ENCODE data around the gene MAGIX.
"Not testable (repeated sequence)": the region's sequence is repeated elsewhere in the genome, so short reads cannot be mapped to it uniquely, and the experiment has no call there.

MAGIX gene

DNA sequence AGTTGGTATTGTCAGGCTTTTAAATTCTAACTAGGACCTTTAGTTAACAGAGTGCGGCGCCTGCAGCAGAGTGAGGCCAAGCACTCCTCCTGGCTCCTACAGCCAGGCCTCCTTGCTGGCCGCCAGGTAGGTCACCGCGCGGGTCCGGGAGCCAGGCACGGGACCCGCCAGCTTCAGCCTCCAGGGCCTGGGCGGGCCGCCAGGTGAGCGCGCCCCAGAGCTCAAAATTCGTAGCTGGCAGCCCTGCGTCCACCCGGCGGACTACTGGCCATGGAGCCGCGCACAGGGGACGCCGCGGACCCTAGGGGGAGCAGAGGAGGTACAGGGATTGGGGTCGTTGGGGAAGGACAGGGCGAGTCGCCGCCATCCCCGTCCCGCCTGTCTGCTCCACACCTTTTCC lies at the start of gene MAGIX:
Gene MAGIX, plus strand, starts transcription at position 139 of the 400 bp plus-strand sequence. Its CDS starts 132 bp downstream, at position 271.
- DNase-seq: no peak

DNA sequence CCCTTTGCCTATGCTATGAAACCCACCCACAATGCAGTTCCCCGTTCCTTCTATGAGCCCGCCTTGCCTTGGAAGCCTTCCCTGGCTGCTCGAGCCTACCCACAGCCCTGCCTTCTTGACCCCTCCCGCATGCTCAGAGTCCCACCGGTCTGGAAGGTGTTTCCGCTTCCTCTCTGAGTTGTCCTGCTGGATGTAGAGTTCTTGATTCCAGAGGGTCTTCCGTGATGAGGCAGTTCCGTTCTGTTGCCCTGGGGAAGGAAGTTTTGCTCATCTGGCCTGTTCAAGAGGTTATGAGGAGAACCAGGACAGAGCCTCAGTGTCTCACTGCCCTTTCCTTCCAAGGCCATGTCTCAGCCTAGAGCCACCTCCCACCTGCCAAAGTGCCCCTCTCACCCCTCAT lies 46.5 kb upstream of the MAGIX start:
- DNase-seq: no peak

DNA sequence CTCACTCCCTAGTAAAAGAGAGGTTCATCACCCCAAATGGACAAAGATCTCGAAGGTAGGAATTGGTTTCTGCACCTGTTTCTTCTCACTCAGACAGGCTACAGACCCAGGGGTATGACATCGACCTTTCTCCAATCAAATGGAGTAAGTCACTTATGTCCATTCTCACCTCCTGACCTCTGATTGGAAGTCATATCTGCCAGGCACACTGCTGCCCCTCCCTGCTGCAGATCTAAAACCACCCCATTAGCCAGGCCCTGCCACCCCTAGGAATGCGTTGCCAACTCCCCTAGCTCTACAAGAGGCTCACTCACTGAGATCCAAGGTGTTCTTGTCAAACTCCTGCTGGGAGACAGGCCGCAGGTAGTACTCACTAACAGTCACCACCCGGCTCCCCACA lies 45.8 kb upstream of the MAGIX start:
- DNase-seq: no peak

DNA sequence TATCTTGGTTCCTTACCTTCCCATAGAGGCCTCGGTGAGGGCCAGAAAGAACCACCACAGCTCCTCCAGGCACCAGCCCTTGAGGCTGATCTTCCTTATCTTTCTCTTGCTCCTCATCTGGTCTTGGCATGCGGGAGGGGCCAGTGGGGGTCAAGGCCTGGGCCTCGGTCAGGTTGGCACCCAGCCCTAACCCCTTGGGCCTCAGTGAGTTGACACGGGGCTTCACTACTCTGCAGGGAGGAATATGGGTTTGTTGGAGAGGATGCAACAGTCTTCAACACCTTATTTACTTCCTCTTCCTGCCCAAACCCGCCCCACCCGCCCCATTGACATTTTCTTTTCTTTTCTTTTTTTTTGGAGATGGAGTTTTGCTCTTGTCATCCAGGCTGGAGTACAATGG lies 45.0 kb upstream of the MAGIX start:
- no peak for DNase-seq

DNA sequence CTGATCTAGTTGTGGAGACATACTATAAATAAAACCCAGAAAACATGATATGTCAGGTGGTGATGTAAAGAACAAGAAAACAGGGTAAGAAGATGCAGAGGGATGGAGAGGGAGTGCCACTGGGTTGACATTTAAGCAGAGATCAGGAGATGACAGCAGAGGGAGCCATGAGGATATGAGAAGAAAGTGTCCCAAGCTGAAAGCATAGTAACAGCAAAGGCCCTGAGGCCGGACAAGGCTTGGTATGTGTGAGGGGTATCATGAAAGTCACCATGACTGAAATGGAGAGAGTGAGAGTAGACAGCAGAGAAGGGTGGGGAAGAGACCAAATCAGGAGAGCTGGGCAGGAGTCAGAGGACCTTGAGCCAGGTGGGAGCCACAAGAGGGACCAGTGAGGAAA lies 42.5 kb upstream of the MAGIX start:
- no peak for DNase-seq

DNA sequence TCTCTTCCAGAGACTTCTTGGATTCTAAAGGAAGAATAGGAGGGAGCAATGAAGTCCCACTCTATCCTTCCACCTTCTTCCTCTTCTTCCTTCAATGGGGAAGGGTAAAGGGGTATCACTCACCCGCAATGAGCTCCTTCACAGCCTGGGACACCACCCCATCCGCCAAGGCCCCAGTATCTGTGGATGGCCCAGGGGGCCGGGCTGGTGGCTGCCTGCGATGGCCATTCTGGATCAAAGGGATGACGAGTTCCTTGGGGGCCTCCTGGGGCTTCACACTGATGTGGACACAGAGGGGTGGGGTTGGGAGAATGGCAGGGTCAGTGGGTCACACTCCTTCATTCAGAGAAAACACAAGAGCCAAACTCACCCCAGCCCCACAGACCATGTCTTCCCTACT lies 40.1 kb upstream of the MAGIX start:
- DNase-seq: no peak

DNA sequence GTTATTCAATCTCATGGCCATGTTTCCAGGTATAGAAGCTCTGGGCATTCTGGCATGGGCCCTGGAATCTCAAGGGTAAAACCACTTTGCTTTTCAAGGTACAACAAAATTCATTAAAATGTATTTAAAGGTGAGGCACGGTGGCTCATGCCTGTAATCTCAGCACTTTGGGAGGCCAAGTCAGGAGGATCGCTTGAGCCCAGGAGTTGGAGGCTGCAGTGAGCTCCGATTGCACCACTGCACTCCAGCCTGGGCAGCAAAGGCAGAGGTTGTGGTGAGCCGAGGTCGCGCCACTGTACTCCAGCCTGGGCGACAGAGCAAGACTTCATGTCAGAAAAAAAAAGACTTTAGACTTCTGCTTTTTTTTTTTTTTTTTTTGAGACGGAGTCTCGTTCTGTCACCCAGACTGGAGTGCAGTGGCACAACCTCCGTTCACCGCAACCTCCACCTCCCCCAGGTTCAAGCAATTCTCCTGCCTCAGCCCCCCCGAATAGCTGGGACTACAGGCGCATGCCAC lies 34.8 kb upstream of the MAGIX start:
- not testable (repeated sequence) for DNase-seq

DNA sequence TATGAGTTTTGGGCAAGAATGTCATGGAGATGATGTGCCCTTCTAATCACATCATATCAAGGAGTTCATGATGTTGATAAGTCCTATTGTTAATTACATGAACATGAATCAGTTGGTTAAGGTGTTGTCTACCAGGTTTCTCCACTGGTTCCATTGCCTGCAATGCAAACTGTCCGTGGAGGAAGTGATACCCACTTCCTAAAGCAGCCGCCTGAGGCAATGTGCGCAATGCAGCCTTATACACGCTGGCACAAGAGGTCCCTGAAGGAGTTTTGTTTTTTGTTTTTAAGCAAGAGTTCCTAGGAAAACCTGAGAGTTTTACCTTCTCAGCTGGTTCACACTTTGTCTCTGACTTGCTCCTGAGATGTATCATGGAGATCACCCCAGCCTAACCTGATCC lies 33.1 kb upstream of the MAGIX start:
- DNase-seq: no peak

DNA sequence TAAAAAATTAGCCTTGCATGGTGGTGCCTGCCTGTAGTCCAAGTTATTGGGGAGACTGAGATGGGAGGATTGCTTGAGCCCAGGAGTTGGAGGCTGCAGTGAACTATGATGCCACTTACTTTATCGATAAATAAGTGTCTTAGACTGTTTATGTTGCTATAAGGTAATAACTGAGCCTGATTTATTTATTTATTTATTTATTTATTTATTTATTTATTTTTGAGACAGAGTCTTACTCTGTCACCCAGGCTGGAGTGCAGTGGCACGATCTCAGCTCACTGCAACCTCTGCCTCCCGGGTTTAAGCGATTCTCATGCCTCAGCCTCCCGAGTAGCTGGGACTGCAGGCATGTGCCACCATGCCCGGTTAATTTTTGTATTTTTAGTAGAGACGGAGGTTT lies 30.3 kb upstream of the MAGIX start:
- not testable (repeated sequence) for DNase-seq

DNA sequence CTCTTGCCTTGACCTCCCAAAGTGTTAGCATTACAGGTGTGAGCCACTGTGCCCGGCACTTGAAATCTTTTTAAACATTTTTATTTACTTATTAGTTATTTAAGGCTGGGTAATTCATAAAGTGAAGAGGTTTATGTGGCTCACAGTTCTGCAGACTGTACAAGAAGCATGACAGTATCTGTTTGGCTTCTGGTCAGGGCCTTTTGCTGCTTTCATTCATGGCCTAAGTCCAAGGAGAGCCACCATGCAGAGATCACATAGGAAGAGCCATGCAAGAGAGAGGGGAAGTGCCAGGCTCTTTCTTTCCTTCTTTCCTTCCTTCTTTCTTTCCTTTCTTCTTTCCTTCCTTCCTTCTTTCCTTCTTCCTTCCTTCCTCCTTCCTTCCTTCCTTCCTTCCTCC lies 28.8 kb upstream of the MAGIX start:
- DNase-seq: no peak

DNA sequence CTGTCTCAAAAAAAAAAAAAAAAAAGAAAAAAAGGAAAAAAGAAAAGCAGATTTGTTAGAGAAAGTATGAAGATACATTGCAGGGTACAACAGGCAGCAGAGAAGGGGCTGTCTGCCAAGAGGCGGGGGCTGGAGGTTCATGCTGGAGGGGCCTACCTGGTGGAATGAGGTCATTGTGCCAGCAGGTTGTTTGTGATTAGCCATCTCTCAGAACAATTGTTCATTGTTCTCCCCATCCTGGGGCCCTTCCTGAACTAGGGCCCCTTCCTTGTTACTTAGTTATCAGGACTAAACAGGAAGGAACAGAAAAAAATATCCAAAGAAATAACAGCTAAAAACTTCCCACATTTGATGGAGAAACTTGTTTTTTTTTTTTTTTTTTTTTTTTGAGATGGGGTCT lies 25.1 kb upstream of the MAGIX start:
- no peak for DNase-seq

DNA sequence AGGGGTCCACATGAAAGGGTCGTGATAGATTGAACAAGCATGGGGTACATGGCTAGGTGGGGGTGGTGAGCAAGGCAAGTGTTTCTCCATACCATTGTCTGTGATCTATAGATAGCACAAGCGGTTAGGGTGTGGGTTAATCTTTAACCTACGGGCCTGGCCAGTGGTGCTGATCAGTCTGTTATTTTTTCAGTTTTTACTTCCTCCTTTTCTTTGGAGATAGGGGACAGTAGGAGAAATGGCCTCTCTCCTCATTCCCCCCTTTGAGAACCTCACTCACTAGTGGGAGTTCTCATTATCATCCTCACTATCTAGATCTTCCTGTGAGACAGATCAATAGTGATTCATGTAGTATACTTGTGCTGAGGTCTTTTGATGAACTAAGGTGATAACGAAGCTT lies 22.8 kb upstream of the MAGIX start:
- DNase-seq: no peak

DNA sequence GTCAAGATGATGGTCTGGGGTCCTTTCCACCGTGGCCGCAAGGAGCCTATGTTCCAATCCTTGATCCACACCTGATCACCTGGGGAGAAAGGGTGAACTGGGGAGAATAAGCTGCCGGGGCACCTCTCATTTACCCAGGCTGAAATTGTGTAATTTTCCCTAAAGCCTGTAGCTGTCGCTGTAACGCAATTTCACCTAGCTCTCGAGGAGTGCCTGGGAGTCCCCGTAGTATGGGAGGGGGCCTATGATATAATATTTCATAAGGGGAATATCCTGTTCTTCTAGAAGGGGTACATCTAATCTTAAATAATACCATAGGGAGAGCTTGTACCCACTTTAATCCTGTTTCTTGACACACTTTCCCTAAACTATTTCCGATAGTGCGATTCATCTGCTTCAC lies 20.3 kb upstream of the MAGIX start:
- DNase-seq: peak in 1 of 3 experiments; percentile 0

DNA sequence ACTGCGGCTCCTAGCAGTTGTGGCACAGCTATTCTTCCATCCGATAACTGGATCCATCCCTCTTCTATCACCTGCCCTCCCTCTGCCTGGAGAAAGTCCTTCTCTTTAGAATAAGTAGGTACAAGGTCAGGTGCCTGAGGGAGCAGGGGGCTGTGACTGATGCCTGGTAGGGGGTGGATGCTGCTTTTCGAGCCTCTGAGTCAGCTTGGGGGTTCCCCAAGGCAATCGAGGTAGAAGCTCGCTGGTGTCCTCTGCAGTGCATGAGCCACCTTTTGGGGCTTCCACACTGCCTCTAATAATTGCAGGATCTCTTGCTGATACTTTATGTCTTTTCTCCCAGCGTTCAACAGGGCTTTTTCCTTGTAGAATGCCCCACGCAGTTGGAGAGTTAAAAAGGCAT lies 19.4 kb upstream of the MAGIX start:
- not testable (repeated sequence) for DNase-seq

DNA sequence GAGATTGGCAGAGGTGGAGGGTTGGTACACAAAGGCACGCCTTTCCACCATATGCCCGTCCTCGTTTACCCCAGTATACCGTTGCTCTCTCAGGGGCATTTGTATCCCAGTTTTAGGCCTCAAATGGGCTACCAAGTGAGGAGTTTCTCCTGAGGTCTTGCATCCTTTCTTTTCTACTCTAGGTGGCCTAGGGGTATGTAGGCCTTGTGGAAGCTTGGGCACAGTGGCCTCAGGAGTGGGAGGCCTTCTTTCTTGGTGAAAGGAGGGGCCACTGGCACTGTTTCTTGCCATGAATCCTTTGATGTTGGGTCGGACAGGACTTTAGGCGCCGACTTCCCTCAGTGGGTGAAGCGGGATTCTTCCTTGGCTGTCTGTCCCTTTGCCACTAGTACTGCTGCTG lies 15.3 kb upstream of the MAGIX start:
- DNase-seq: no peak

DNA sequence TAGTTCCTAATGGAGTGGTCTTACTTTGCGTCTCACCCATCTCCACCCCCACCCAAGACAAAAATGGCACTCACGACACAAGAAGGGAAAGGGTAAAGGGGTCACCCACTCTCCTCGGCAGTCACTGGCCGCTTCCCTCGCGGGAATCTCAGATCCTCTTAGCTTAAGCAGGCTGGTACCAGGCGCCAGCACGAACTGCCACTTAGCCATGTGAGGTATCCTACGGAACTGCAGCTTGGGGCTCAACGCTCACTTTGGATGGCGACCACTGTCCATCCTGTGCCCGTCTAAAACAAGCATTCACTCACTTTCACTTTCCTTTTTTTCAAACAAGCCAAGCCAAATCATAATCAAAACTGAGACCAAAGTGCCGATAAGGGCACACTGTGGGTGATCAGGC lies 14.6 kb upstream of the MAGIX start:
- DNase-seq: no peak

DNA sequence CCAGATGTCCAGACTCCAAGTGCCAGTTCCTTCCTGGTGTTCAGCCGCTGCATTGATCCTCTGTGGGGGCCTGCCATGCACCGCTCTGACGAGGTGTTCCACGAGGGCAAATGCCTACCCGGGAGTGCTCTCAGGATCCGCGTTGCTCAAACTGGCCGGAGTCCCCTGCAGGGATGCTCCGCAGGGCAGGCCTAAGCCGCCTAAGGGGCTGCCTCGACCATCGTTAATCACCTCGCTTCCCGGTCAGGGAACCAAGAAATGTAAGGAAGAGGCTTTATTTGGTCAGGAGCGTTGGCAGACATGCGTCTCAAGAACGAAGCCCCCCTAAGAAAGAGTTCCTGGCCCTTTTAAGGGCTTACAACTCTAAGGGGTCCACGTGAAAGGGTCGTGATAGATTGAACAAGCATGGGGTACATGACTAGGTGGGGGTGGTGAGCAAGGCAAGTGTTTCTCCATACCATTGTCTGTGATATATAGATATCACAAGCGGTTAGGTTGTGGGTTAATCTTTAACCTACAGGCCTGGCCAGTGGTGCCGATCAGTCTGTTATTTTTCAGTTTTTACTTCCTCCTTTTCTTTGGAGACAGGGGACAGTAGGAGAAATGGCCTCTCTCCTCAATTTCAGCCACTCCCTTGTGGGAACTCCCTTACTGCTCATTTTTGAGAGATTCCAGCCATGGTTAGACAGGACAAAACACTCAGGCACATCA lies 14.0 kb upstream of the MAGIX start:
- DNase-seq: not testable (repeated sequence)

DNA sequence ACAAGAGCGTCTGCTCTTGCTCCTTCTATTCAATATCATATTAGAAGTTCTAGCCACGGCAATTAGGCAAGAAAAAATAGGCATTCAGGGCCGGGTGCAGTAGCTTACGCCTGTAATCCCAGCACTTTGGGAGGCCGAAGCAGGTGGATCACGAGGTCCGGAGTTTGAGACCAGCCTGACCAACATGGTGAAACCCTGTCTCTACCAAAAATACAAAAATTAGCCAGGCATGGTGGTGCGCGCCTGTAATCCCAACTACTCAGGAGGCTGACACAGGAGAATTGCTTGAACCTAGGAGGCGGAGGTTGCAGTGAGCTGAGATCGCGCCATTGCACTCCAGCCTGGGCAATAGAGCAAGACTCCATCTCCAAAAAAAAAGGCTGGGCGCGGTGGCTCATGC lies 13.3 kb upstream of the MAGIX start:
- DNase-seq: not testable (repeated sequence)

DNA sequence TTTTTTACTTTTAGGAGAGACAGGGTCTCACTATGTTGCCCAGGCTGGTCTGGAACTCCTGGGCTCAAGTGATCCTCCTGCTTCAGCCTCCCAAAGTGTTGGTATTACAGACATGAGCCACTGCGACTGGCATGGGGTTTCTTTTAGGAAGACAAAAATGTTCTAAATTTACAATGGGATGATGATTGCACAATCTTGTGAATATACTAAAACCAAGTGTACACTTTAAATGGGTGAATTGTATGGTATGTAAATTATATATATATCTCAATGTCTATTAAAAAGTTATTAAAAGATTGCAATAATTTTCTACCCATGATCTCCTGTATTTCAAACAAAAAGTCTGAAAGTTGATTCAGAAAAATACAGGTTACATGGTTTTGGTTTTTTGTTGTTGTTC lies 9.1 kb upstream of the MAGIX start:
- DNase-seq: no peak

DNA sequence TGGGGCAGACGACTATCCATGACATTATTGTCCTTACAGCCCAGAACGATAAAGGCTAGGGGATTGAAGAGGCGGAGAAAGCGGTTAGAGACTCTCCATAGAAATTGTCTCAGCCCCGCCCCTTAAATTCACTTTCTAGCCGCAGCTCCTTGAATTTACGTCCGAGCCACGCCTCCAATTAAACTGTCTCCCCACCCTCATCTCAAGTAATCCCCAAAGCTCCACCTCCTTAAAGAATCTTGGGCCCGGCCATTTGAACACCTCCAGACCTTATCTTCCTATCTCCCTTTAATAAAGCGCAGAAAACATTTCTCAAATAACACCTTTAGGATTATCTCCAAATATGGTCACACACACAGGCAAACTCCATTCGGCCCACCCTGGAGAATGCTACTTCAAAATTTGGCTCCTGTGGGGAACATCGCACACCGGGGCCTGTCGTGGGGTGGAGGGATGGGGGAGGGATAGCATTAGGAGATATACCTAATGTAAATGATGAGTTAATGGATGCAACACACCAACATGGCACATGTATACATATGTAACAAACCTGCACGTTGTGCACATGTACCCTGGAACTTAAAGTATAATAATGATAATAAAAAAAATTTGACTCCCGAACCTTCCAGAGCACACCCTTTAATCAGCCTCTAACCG lies 7.2 kb upstream of the MAGIX start:
- peak; percentile 31 to 71 (median 62) for DNase-seq

DNA sequence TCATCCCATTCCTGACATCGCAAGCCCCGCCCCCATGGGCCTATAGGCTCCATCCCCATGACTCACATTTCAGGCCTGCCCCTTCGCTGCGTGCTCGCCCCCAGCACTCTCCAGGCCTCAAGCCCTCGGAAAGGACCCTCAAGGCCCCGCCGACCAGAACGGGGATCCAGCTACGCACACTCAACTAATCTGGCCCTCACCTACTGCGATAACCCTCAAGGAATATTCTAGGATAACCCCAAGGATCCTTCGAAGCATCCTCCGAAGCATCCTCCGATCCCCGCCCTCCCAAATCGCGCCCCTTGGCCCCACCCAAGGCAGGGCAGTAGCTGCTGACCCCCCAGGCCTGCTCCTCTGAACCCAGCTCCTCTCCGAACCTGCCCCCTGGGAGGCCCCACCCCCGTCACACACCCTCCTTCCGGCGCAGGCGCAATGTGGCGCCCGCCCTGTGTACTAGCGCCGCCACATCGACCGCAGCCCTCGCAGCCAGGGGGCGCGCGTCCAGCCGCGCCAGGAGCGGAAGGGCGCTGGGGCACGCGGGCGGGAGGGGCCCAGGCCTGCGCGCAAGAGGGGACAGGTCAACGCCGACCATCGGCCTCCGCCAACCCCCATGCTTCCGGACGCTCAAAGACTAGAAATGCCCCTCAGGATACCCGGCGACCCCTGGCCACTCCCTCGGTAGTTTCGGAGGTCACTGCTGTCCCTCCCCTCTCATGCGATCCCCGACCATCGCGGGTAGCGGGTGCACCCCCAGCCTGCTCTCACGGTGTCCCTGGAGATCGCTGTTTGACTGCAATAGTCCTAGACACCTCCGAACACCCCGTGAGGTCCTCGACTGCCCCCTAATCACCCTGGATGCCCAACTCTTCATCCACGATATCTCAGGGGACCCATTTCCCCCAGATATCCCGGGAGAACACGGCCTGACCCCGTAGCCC lies 6.4 kb upstream of the MAGIX start:
- DNase-seq: peak; percentile 51 to 90 (median 81)

DNA sequence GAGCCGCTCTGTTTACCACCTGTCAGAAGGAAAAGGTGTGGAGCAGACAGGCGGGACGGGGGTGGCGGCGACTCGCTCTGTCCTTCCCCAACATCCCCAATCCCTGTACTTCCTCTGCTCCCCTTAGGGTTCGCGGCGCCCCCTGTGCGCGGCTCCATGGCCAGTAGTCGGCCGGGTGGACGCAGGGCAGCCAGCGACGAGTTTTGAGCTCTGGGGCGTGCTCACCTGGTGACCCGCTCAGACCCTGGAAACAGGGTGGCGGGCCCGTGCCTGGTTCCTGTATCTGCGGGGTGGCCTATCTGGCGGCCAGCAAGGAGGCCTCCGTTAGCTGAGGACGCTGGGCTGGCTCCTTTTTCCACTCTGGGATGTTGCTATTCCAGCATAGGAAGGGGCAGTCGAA lies 5.4 kb upstream of the MAGIX start:
- no peak for DNase-seq

DNA sequence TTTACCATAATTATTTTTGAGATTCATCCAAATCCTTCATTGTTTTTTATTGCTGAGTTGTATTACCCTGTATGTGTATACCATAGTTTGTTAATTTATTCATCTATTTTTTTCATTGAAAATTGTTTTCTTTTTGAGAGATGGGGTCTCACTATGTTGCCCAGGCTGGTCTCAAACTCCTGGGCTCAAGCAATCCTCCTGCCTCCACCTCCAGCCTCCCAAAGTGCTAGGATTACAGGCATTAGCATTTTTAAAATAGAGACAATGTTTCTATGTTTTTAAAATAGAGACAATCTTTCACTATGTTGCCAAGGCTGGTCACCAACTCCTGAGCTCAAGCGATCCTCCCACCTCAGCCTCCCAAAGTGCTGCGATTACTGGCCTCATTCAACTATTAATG lies 1.6 kb upstream of the MAGIX start:
- no peak for DNase-seq

All from NCI-H1417 (cell line).